GM12875 (cell line): ENCODE data around the gene MYO10.

ENCODE experiments used
- H3K4me3 ChIP-seq: one replicate; pipeline ENCODE4 v1.5.1; 2011; ENCODE audit warnings: low read depth, low read length, control low read depth
- TF ChIP-seq, protein P1 (sequence below): IDR thresholded peaks from 2 replicates; pipeline ENCODE4 v1.5.1; 2011; ENCODE audit warnings: low read depth, mild to moderate bottlenecking, control low read depth, inconsistent platforms, low read length, moderate library complexity, borderline replicate concordance; ENCODE audit not compliant: insufficient read depth

The MYO10 gene

DNA sequence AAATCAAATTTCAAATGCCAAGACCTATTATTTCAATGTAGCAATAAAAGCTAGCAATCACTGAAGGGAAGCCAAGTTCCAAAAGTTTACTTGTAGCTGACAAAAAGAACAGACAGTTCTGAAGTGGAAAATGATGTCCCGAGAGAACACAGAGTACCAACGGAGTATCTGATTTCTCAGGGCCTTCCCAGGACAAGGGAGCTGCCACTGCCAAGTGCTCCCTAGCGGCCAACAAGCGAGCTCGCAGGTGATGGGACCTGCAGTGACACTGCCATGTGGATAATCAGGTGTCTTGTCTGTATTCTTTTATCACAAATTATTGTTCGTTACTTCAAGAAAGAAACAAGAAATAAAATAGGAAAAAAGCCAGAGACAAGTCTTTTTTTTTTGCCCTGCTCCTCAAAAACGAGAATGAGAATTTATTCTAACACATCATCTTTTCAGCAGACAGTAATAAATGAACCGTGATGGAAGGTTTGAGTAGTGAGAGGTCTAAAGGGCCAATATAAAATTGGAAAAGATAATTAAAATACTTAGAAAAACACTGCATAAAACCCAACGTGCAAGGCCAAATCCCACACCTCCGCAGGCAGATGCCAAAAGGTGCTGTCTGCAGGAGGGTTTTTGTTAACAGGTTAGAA lies 159.4 kb downstream of the MYO10 start:
- H3K4me3 ChIP-seq, result no peak overlapping the region
- TF ChIP-seq, protein P1, sequence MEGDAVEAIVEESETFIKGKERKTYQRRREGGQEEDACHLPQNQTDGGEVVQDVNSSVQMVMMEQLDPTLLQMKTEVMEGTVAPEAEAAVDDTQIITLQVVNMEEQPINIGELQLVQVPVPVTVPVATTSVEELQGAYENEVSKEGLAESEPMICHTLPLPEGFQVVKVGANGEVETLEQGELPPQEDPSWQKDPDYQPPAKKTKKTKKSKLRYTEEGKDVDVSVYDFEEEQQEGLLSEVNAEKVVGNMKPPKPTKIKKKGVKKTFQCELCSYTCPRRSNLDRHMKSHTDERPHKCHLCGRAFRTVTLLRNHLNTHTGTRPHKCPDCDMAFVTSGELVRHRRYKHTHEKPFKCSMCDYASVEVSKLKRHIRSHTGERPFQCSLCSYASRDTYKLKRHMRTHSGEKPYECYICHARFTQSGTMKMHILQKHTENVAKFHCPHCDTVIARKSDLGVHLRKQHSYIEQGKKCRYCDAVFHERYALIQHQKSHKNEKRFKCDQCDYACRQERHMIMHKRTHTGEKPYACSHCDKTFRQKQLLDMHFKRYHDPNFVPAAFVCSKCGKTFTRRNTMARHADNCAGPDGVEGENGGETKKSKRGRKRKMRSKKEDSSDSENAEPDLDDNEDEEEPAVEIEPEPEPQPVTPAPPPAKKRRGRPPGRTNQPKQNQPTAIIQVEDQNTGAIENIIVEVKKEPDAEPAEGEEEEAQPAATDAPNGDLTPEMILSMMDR, result no peak

DNA sequence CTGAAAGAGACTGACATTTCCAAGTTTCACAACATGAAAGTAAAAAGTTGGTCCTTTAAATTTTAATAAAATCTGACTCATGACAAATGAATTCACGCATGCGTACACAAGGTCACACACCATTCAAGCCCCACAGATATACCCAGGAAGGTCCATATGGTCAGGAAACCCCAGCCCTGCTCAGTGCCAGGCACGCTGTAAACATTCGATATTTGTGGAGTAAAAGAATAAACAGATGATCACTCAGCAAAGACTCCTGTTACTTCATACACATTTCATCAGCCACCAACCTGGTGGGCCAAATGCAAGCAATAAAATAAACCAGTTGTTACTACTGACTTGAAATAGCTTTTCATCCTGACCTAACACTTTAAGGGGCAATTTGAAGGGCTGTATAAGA lies 161.3 kb downstream of the MYO10 start:
- H3K4me3 ChIP-seq, result no peak overlapping the region
- TF ChIP-seq, protein P1, result no peak

DNA sequence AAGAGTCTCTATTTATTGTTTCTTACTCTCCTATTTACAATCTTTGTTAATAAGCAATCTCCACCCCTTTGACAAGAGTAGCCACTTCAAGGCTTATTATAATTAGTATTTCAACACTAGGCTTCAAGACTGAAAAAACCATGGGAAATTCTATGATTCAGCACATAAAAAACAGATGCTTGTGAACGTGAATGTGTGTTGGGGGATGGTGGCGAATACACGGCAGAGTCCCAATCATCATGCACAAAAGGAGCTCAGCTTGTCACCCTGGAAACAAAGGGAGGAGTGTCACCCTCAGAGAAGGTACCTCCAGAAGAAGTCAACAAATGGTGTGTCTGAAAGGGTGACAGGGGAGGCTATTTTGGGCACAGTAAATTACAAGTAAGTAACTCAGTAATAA lies 162.1 kb downstream of the MYO10 start:
- TF ChIP-seq, protein P1, result no peak

DNA sequence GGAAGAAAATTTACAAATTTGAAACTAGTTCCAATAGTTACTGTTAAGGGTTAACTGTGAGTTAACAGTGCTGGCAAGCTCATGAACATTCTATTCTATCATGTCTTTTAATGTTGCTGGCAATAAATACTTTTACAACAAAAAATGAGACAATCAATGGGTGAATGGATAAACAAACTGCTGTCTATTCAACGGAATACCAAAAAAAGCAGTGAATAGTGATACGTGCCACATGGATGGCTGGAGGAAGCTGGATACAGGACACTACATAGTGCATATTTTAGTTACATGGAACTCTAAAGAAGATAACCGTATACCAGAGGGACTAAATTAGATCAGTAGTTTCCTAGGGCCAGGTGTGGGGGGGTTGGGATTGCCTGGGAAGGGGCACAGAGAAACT lies 163.5 kb downstream of the MYO10 start:
- H3K4me3 ChIP-seq, result no peak overlapping the region
- TF ChIP-seq, protein P1, result no peak

More for the DNA sequence above, 162.1 kb downstream of the MYO10 start:
- no peak overlapping the region for H3K4me3 ChIP-seq

DNA sequence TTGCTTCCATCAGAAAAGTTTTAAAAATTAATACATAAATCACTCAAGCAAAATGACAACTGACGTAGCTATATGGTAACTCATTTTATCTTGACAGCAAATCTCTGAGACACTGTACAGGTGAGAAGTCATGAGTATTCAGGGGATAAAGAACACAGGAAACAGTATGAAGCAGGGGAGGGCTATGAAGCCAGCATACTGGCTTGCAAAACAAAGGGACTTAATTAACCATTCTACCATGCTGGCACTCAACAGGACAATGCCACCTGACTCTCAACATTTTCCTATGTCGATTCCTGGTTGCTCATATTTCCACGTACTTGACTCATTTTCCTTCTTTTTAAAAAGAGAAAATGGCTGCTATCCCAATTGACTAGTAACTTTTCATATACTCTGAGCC lies 167.9 kb downstream of the MYO10 start:
- no peak overlapping the region for H3K4me3 ChIP-seq
- TF ChIP-seq, protein P1, result no peak

DNA sequence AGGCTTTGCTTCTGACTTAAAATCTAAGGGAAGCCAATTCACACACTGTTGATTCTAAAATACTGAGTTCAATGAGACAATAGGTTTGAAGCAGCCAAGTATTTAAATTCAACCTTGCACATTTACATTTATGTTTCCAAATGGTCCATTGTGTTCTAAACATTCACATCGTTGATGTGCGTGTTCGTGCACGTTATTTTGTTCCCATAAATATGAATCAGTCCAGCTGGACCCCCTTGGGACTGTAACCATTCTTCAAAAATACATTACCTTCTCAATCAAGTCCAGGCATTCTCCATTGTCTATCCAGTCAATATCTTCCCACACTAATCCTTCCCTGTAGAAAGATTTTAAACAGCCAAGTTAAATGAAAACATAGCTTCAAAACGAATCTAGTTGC lies 172.9 kb downstream of the MYO10 start:
- TF ChIP-seq, protein P1, result no peak
- no peak overlapping the region for H3K4me3 ChIP-seq

DNA sequence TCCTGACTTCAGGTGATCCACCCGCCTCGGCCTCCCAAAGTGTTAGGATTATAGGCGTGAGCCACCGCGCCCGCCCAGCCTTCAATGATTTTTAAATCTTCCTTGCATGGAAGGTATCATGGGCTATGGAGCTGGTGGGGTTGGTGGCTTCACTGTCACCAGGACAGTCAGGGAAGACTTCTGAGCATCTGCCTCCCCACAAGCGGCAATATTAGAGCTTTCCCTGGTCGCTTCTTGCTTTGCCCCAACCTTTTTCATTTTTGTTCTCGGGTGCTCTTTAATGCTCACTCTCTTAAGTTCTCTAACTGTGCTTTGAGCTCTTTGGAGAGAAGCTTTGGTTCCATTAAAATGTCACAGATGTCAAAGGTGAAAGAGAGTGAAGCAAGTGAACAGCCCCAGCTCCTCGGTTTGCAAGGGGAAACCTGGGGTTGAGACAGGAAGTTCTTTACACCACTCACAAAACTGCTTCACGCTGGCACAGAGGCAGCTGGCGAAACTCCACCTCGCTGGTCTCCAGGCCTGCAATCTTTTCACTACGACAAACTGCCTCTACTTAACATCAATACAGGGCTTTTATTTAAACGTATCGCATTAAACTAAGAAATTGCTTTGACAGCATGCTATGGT lies 176.8 kb downstream of the MYO10 start:
- H3K4me3 ChIP-seq, result no peak overlapping the region
- TF ChIP-seq, protein P1, result no peak
